Measurements from ENCODE around the gene OR10R2. TPM values are rescaled to one million over a fixed set of nuclear protein-coding genes. Genes with fewer than 3 reads are reported as not detected.
A peak's percentile ranks its signal among the peaks of the same experiment; 100 is the strongest.

OR10R2 gene
- total and polyA plus RNA-seq, 2 experiments from 2014 or later = not detected

- H3K27me3 ChIP-seq = no peaks in the 10 kb centered on the region
- H3K4me1 ChIP-seq (ENCODE audit: low read depth) = no peaks in the 10 kb centered on the region
- TF ChIP-seq CTCF (IDR thresholded peaks at IDR 0.05; ENCODE audit: low read depth, low read length) = peak; percentile 52
- no peaks in the 10 kb centered on the region for H3K9me3 ChIP-seq (ENCODE audit: low read depth)
- H3K36me3 ChIP-seq = no peaks in the 10 kb centered on the region
- H3K4me3 ChIP-seq = no peak overlapping the region
- H3K27ac ChIP-seq = no peak overlapping the region
- DNase-seq (ENCODE audit: low read depth in 1 of 2, low spot score in 1 of 2) = peak; percentile 24 to 51
Measured at GRCh38 chr1:158527190-158527815, 55.3 kb downstream of the OR10R2 start.

Other genes with a start within 250 kb of the OR10R2 start
- not detected in 2 replicates for gene CD1A, start 217.8 kb upstream of the OR10R2 start, total RNA-seq
- not detected in 2 replicates for gene CD1A, start 217.8 kb upstream of the OR10R2 start, polyA plus RNA-seq
- not detected in 2 replicates for gene CD1C, start 182.3 kb upstream of the OR10R2 start, total RNA-seq
- gene CD1C, start 182.3 kb upstream of the OR10R2 start, polyA plus RNA-seq = not detected in 2 replicates
- not detected in 2 replicates for gene CD1B, start 140.7 kb upstream of the OR10R2 start, total RNA-seq
- gene CD1B, start 140.7 kb upstream of the OR10R2 start, polyA plus RNA-seq = not detected in 2 replicates
- not detected in 2 replicates for gene CD1E, start 118.3 kb upstream of the OR10R2 start, total RNA-seq
- not detected in 2 replicates for gene CD1E, start 118.3 kb upstream of the OR10R2 start, polyA plus RNA-seq
- not detected in 2 replicates for gene OR10T2, start 72.8 kb upstream of the OR10R2 start, total RNA-seq
- gene OR10T2, start 72.8 kb upstream of the OR10R2 start, polyA plus RNA-seq = not detected in 2 replicates
- not detected in 2 replicates for gene OR10K2, start 46.0 kb upstream of the OR10R2 start, total RNA-seq
- gene OR10K2, start 46.0 kb upstream of the OR10R2 start, polyA plus RNA-seq = not detected in 2 replicates
- gene OR10K1, start 10.4 kb upstream of the OR10R2 start, total RNA-seq = not detected in 2 replicates
- gene OR10K1, start 10.4 kb upstream of the OR10R2 start, polyA plus RNA-seq = not detected in 2 replicates
- gene OR6Y1, start 82.2 kb downstream of the OR10R2 start, total RNA-seq = not detected in 2 replicates
- gene OR6Y1, start 82.2 kb downstream of the OR10R2 start, polyA plus RNA-seq = not detected in 2 replicates
- not detected in 2 replicates for gene OR6P1, start 98.4 kb downstream of the OR10R2 start, total RNA-seq
- not detected in 2 replicates for gene OR6P1, start 98.4 kb downstream of the OR10R2 start, polyA plus RNA-seq
- gene OR10X1, start 107.7 kb downstream of the OR10R2 start, total RNA-seq = not detected in 2 replicates
- gene OR10X1, start 107.7 kb downstream of the OR10R2 start, polyA plus RNA-seq = not detected in 2 replicates
- not detected in 2 replicates for gene OR10Z1, start 133.0 kb downstream of the OR10R2 start, total RNA-seq
- gene OR10Z1, start 133.0 kb downstream of the OR10R2 start, polyA plus RNA-seq = not detected in 2 replicates
- gene SPTA1, start 214.5 kb downstream of the OR10R2 start, total RNA-seq = 0.42 and 1.8 TPM in 2 replicates
- gene SPTA1, start 214.5 kb downstream of the OR10R2 start, polyA plus RNA-seq = 0.45 and 0.56 TPM in 2 replicates
- gene OR6K2, start 228.4 kb downstream of the OR10R2 start, total RNA-seq = not detected in 2 replicates
- not detected in 2 replicates for gene OR6K2, start 228.4 kb downstream of the OR10R2 start, polyA plus RNA-seq
- gene OR6K3, start 248.5 kb downstream of the OR10R2 start, total RNA-seq = not detected in 2 replicates
- gene OR6K3, start 248.5 kb downstream of the OR10R2 start, polyA plus RNA-seq = not detected in 2 replicates

All from cardiac muscle cell (in vitro differentiated cells and primary cell).